ENCODE data around the gene THAP4. TPM values are rescaled to one million over a fixed set of nuclear protein-coding genes. Genes with fewer than 3 reads are reported as not detected.

The THAP4 gene
- total RNA-seq, 2 donors from 2014 or later, result 27.2 to 31.1 TPM

DNA sequence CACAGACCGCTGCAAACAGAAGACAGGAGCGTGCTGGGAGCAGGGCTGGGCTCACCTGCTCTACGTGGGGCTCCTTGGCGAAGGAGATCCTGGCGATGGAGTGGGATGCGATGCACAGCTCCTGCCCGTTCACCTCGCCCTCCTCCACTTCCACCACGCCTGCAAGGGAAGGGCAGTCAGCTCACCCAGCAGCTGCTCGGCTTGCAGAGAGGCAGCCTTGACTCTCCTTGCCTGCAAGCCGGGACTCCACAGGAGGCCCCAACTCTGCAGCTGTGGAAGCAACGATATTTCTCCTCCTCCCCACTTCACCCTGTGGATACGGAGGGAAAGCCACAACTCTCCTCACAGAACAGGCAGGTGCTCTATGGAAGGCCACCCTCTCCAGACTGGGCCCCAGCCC lies 35.1 kb downstream of the THAP4 start:
- TF ChIP-seq CTCF (IDR thresholded peaks at IDR 0.05), result no peak
- no peaks in the 10 kb centered on the region for H3K27me3 ChIP-seq (replicated peaks; ENCODE audit: insufficient read depth)
- H3K36me3 ChIP-seq, result peaks cover 27% of the 10 kb centered on the region
- H3K27ac ChIP-seq, result no peak overlapping the region
- no peaks in the 10 kb centered on the region for H3K4me1 ChIP-seq (ENCODE audit: control insufficient read depth in 1 of 2, low read depth in 2 of 2)
- no peak overlapping the region for H3K4me3 ChIP-seq
- no peak for ATAC-seq (ENCODE audit: insufficient number of reproducible peaks, low FRiP score, low read depth)
- H3K9me3 ChIP-seq, result no peaks in the 10 kb centered on the region
- no peak for DNase-seq (ENCODE audit: low spot score)

- H3K4me3 ChIP-seq, result no peak overlapping the region
- no peaks in the 10 kb centered on the region for H3K4me1 ChIP-seq (ENCODE audit: control insufficient read depth in 1 of 2, low read depth in 2 of 2)
- TF ChIP-seq CTCF (IDR thresholded peaks at IDR 0.05), result no peak
- H3K36me3 ChIP-seq, result peaks cover 27% of the 10 kb centered on the region
- DNase-seq (ENCODE audit: low spot score) (no peak), ATAC-seq (ENCODE audit: insufficient number of reproducible peaks, low FRiP score, low read depth) (no peak)
- no peaks in the 10 kb centered on the region for H3K9me3 ChIP-seq
- H3K27me3 ChIP-seq (replicated peaks; ENCODE audit: insufficient read depth), result no peaks in the 10 kb centered on the region
- no peak overlapping the region for H3K27ac ChIP-seq
These were observed 37.3 kb downstream of the THAP4 start for GRCh38 chr2:241599615-241600014.

GRCh38 chr2:241598487-241598886 lies 38.5 kb downstream of the THAP4 start:
- DNase-seq (ENCODE audit: low spot score) (no peak), ATAC-seq (ENCODE audit: insufficient number of reproducible peaks, low FRiP score, low read depth) (no peak)
- peaks cover 35% of the 10 kb centered on the region for H3K36me3 ChIP-seq
- no peaks in the 10 kb centered on the region for H3K4me1 ChIP-seq (ENCODE audit: control insufficient read depth in 1 of 2, low read depth in 2 of 2)
- no peak for TF ChIP-seq CTCF (IDR thresholded peaks at IDR 0.05)
- no peak overlapping the region for H3K27ac ChIP-seq
- H3K9me3 ChIP-seq, result no peaks in the 10 kb centered on the region
- no peak overlapping the region for H3K4me3 ChIP-seq
- no peaks in the 10 kb centered on the region for H3K27me3 ChIP-seq (replicated peaks; ENCODE audit: insufficient read depth)

GRCh38 chr2:241598061-241598460 lies 38.9 kb downstream of the THAP4 start:
- Histone ChIP-seq H3K27ac (no peak overlapping the region), H3K27me3 (replicated peaks; ENCODE audit: insufficient read depth) (no peaks in the 10 kb centered on the region), H3K4me1 (ENCODE audit: control insufficient read depth in 1 of 2, low read depth in 2 of 2) (no peaks in the 10 kb centered on the region), H3K4me3 (no peak overlapping the region), H3K36me3 (peaks cover 35% of the 10 kb centered on the region), H3K9me3 (no peaks in the 10 kb centered on the region)
- ATAC-seq (ENCODE audit: insufficient number of reproducible peaks, low FRiP score, low read depth) (no peak), DNase-seq (ENCODE audit: low spot score) (no peak)
- TF ChIP-seq CTCF (IDR thresholded peaks at IDR 0.05), result no peak

- Histone ChIP-seq H3K4me1 (ENCODE audit: control insufficient read depth in 1 of 2, low read depth in 2 of 2) (no peaks in the 10 kb centered on the region), H3K9me3 (no peaks in the 10 kb centered on the region), H3K27ac (no peak overlapping the region), H3K4me3 (no peak overlapping the region), H3K27me3 (replicated peaks; ENCODE audit: insufficient read depth) (no peaks in the 10 kb centered on the region), H3K36me3 (peaks cover 32% of the 10 kb centered on the region)
- ATAC-seq (ENCODE audit: insufficient number of reproducible peaks, low FRiP score, low read depth) (no peak), DNase-seq (ENCODE audit: low spot score) (no peak)
- TF ChIP-seq CTCF (IDR thresholded peaks at IDR 0.05), result no peak
These were observed 39.4 kb downstream of the THAP4 start for GRCh38 chr2:241597561-241597960.

Measured in thoracic aorta (tissue), 2 donors.